BE2C (cell line): Measurements from ENCODE around the gene PLXDC1.
A peak's percentile ranks its signal among the peaks of the same experiment; 100 is the strongest.

Experiments used
- DNase-seq: peaks from one replicate; pipeline ENCODE4 v3.0.0-alpha.2; 2020
- H3K27me3 ChIP-seq: fragments of 250-450 bp; sonication (Bioruptor Pico); 2 replicates; pipeline ENCODE4 v1.5.1; 2020; ENCODE audit warnings: mild to moderate bottlenecking
- H3K36me3 ChIP-seq: fragments of 250-450 bp; sonication (Bioruptor Pico); 2 replicates; pipeline ENCODE4 v1.5.1; 2020; ENCODE audit warnings: mild to moderate bottlenecking
- H3K4me1 ChIP-seq: fragments of 250-450 bp; sonication (Bioruptor Pico); 2 replicates; pipeline ENCODE4 v1.5.1; 2020
- H3K4me3 ChIP-seq: 2 replicates; pipeline ENCODE4 v1.5.1; 2011; ENCODE audit warnings: low read depth, low read length
- H3K9me3 ChIP-seq: fragments of 250-450 bp; sonication (Bioruptor Pico); 2 replicates; pipeline ENCODE4 v1.5.1; 2020
- CTCF ChIP-seq: IDR thresholded peaks from 2 replicates; pipeline ENCODE4 v1.5.1; 2012; ENCODE audit warnings: mild to moderate bottlenecking, low read depth, low read length

PLXDC1 gene

GRCh38 chr17:39081851-39082250 is 69.6 kb downstream of the PLXDC1 start:
- Histone ChIP-seq H3K27me3 (no peaks in the 10 kb centered on the region), H3K4me1 (no peaks in the 10 kb centered on the region), H3K4me3 (no peak overlapping the region), H3K9me3 (no peaks in the 10 kb centered on the region), H3K36me3 (no peaks in the 10 kb centered on the region)
- DNase-seq = no peak
- TF ChIP-seq CTCF = no peak

- no peaks in the 10 kb centered on the region for H3K4me1 ChIP-seq
- DNase-seq = peak; percentile 38
- H3K9me3 ChIP-seq = no peaks in the 10 kb centered on the region
- no peak overlapping the region for H3K4me3 ChIP-seq
- 0 out of 2 replicates have a peak, but pooled peaks have one; percentile 2 for TF ChIP-seq CTCF
- H3K27me3 ChIP-seq = no peaks in the 10 kb centered on the region
- no peaks in the 10 kb centered on the region for H3K36me3 ChIP-seq
Observed at GRCh38 chr17:39080421-39081078, 70.9 kb downstream of the PLXDC1 start.

GRCh38 chr17:39079836-39080235 is 71.6 kb downstream of the PLXDC1 start:
- no peak overlapping the region for H3K4me3 ChIP-seq
- H3K27me3 ChIP-seq = no peaks in the 10 kb centered on the region
- no peaks in the 10 kb centered on the region for H3K4me1 ChIP-seq
- no peaks in the 10 kb centered on the region for H3K36me3 ChIP-seq
- no peak for TF ChIP-seq CTCF
- no peak for DNase-seq
- no peaks in the 10 kb centered on the region for H3K9me3 ChIP-seq

GRCh38 chr17:39077866-39078265 is 73.6 kb downstream of the PLXDC1 start:
- DNase-seq = no peak
- TF ChIP-seq CTCF = peak; percentile 19
- Histone ChIP-seq H3K4me3 (no peak overlapping the region), H3K36me3 (no peaks in the 10 kb centered on the region), H3K4me1 (no peaks in the 10 kb centered on the region), H3K9me3 (no peaks in the 10 kb centered on the region), H3K27me3 (no peaks in the 10 kb centered on the region)

- Histone ChIP-seq H3K9me3 (no peaks in the 10 kb centered on the region), H3K36me3 (no peaks in the 10 kb centered on the region), H3K4me3 (no peak overlapping the region), H3K4me1 (no peaks in the 10 kb centered on the region), H3K27me3 (no peaks in the 10 kb centered on the region)
- TF ChIP-seq CTCF = no peak
- no peak for DNase-seq
Observed at GRCh38 chr17:39077252-39077651, 74.2 kb downstream of the PLXDC1 start.

- Histone ChIP-seq H3K27me3 (no peaks in the 10 kb centered on the region), H3K36me3 (no peaks in the 10 kb centered on the region), H3K4me3 (no peak overlapping the region), H3K4me1 (no peaks in the 10 kb centered on the region), H3K9me3 (no peaks in the 10 kb centered on the region)
- no peak for TF ChIP-seq CTCF
- DNase-seq = no peak
Observed at GRCh38 chr17:39074676-39075075, 76.8 kb downstream of the PLXDC1 start.
